Mesenchymal stem cell (in vitro differentiated cells and primary cell): ENCODE measurements around the gene AUTS2.

Source experiments
- DNase-seq: peaks from one replicate; pipeline ENCODE4 v3.0.0-alpha.2; 2013
- H2AFZ ChIP-seq: one replicate; pipeline ENCODE4 v1.6.1; 2013; ENCODE audit warnings: low read depth, mild to moderate bottlenecking, control low read depth, inconsistent platforms, low read length, moderate library complexity
- H2AK5ac ChIP-seq: 2 replicates; pipeline ENCODE4 v1.6.1; 2013; ENCODE audit warnings: low read length, moderate library complexity, mild to moderate bottlenecking, inconsistent platforms; ENCODE audit not compliant: severe bottlenecking
- H2BK120ac ChIP-seq: one replicate; pipeline ENCODE4 v1.6.1; 2013; ENCODE audit warnings: low read depth, mild to moderate bottlenecking, inconsistent platforms, low read length, moderate library complexity
- H2BK12ac ChIP-seq, 2 experiments: one replicate each; pipeline ENCODE4 v1.6.1; 2013; ENCODE audit warnings: inconsistent platforms in 2 of 2, low read length in 2 of 2, mild to moderate bottlenecking in 2 of 2, moderate library complexity in 2 of 2, control low read depth in 1 of 2
- H2BK15ac ChIP-seq: one replicate; pipeline ENCODE4 v1.6.1; 2013; ENCODE audit warnings: mild to moderate bottlenecking, low read depth, inconsistent platforms; ENCODE audit not compliant: poor library complexity, severe bottlenecking
- H2BK5ac ChIP-seq: 2 replicates; pipeline ENCODE4 v1.6.1; 2013; ENCODE audit warnings: low read depth, mild to moderate bottlenecking, low read length, control low read depth, inconsistent platforms; ENCODE audit not compliant: poor library complexity, severe bottlenecking
- H3K14ac ChIP-seq, 2 experiments: one replicate each; pipeline ENCODE4 v1.6.1; 2013; ENCODE audit warnings: inconsistent platforms in 2 of 2, low read length in 2 of 2, control low read depth in 1 of 2, mild to moderate bottlenecking in 1 of 2, moderate library complexity in 1 of 2
- H3K18ac ChIP-seq, 2 experiments: one replicate each; pipeline ENCODE4 v1.6.1; 2013; ENCODE audit warnings: inconsistent platforms in 2 of 2, low read length in 2 of 2, control low read depth in 1 of 2, low read depth in 1 of 2, mild to moderate bottlenecking in 1 of 2
- H3K23ac ChIP-seq, 2 experiments: one replicate each; pipeline ENCODE4 v1.6.1; 2013; ENCODE audit warnings: inconsistent platforms in 2 of 2, low read length in 2 of 2, mild to moderate bottlenecking in 2 of 2, moderate library complexity in 2 of 2, control low read depth in 1 of 2
- H3K27ac ChIP-seq: 2 replicates; pipeline ENCODE4 v1.5.1; 2013; ENCODE audit warnings: mild to moderate bottlenecking, moderate library complexity, low read length, control low read depth, inconsistent platforms; ENCODE audit not compliant: poor library complexity, severe bottlenecking
- H3K27me3 ChIP-seq, 2 experiments: 2 replicates each; pipeline versions ENCODE4 v1.6.1 to v1.7.0; 2013; ENCODE audit warnings: low read length in 2 of 2, mild to moderate bottlenecking in 2 of 2, moderate library complexity in 2 of 2, control low read depth in 1 of 2, inconsistent platforms in 1 of 2; ENCODE audit not compliant: control insufficient read depth in 1 of 2, insufficient read depth in 1 of 2
- H3K36me3 ChIP-seq, 2 experiments: 2 replicates each; pipeline versions ENCODE4 v1.6.1 to v1.7.0; 2013; ENCODE audit warnings: low read length in 2 of 2, control low read depth in 1 of 2, inconsistent platforms in 1 of 2, low read depth in 1 of 2, mild to moderate bottlenecking in 1 of 2; ENCODE audit not compliant: insufficient read depth in 2 of 2, control insufficient read depth in 1 of 2
- H3K4ac ChIP-seq, 2 experiments: one replicate each; pipeline ENCODE4 v1.6.1; 2013; ENCODE audit warnings: inconsistent platforms in 2 of 2, low read length in 2 of 2, mild to moderate bottlenecking in 2 of 2, moderate library complexity in 2 of 2, control low read depth in 1 of 2, low read depth in 1 of 2
- H3K4me1 ChIP-seq: 2 replicates; pipeline ENCODE4 v1.6.1; 2013; ENCODE audit warnings: low read depth, low read length, control low read depth; ENCODE audit not compliant: control insufficient read depth, insufficient read depth
- H3K4me2 ChIP-seq: 2 replicates; pipeline ENCODE4 v1.6.1; 2013; ENCODE audit warnings: low read length, mild to moderate bottlenecking, inconsistent platforms; ENCODE audit not compliant: poor library complexity, severe bottlenecking
- H3K4me3 ChIP-seq, 2 experiments: 2 replicates each; pipeline versions ENCODE4 v1.5.1 to v1.7.0; 2013; ENCODE audit warnings: low read length in 2 of 2, mild to moderate bottlenecking in 2 of 2, control low read depth in 1 of 2, low read depth in 1 of 2; ENCODE audit not compliant: insufficient read depth in 1 of 2
- H3K79me1 ChIP-seq: replicated peaks from 2 replicates; pipeline ENCODE4 v1.6.1; 2013; ENCODE audit warnings: mild to moderate bottlenecking, control low read depth, low read length, inconsistent platforms; ENCODE audit not compliant: poor library complexity, severe bottlenecking
- H3K9ac ChIP-seq: 2 replicates; pipeline ENCODE4 v1.7.0; 2013; ENCODE audit warnings: mild to moderate bottlenecking, low read length, moderate library complexity
- H3K9me3 ChIP-seq: 2 replicates; pipeline ENCODE4 v1.7.0; 2013; ENCODE audit warnings: mild to moderate bottlenecking, low read length; ENCODE audit not compliant: control insufficient read depth
- H4K8ac ChIP-seq: one replicate; pipeline ENCODE4 v1.6.1; 2013; ENCODE audit warnings: inconsistent platforms, mild to moderate bottlenecking, low read length, moderate library complexity
- H4K91ac ChIP-seq: one replicate; pipeline ENCODE4 v1.6.1; 2013; ENCODE audit warnings: mild to moderate bottlenecking, low read length, inconsistent platforms
- WGBS: methylation state at CpG from one replicate; pipeline ENCODE4 v1.1.7; 2013; ENCODE audit warnings: mixed read lengths; 5-methylcytosine and 5-hydroxymethylcytosine counted together

Gene AUTS2

DNA sequence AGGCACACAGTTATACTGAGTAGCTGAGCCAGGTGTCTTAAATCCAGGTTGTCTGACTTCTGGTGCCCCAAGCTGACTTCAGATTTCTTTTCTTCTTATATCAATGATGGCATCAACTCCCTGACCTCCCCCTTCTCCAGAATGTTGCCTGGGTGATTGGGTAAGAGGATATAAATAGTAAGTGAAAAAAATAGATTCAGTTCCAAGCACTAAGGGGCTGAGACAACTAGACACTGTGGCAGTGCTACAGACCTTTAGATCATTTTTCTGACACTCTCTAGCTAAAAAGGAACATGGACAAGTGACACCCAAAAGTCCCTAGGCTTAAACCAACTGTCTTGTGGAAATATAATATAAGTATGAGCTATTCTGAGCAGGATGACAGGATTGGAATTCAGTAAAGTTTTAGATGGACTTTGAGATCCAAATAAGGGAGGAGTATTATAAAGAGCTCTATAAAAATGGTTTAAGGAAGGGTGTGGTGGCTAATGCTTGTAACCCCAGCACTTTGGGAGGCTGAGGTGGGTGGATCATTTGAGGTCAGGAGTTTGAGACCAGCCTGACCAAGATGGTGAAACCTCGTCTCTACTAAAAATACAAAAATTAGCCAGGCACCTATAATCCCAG, 944.6 kb downstream of the AUTS2 start:
- Histone ChIP-seq H3K79me1 (no peaks in the 10 kb centered on the region), H2AK5ac (no peak overlapping the region), H2BK12ac (no peak overlapping the region), H3K27me3 (peaks cover 0 to 11% of the 10 kb centered on the region in 2 experiments), H3K4me2 (no peak overlapping the region), H3K9ac (no peak overlapping the region), H3K18ac (no peak overlapping the region), H2AFZ (no peak overlapping the region), H2BK120ac (no peak overlapping the region), H3K27ac (no peak overlapping the region), H3K4me1 (no peaks in the 10 kb centered on the region), H2BK15ac (no peak overlapping the region), H3K14ac (no peak overlapping the region), H3K4me3 (no peak overlapping the region), H3K36me3 (no peaks in the 10 kb centered on the region), H3K4ac (no peak overlapping the region), H3K9me3 (no peaks in the 10 kb centered on the region), H4K8ac (no peak overlapping the region), H3K23ac (no peak overlapping the region), H4K91ac (no peak overlapping the region), H2BK5ac (no peak overlapping the region)
- DNase-seq: no peak
- 100% methylated on average over 1 of the region's 1 CpG for WGBS

DNA sequence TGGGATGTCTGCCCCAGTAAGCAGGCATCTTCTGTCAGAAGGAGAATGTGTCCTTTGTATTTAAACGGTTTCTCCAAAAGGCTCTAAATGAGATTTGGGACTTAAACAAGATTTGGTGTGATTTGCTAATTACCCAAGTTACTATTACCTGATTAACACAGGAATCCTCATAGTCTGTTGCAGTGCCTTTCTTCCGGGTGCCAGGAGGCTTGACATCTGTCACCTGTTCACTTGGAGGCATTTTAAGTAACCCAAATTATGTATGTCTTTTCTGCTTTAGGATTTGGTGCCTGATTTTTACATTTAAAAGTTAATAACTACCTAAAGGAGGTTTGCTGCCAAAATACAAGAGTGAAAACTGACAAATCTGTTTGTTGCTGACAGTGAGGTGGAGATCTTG, 945.7 kb downstream of the AUTS2 start:
- Histone ChIP-seq H3K18ac (no peak overlapping the region), H3K4me3 (no peak overlapping the region), H2AFZ (no peak overlapping the region), H3K79me1 (no peaks in the 10 kb centered on the region), H3K9ac (no peak overlapping the region), H2BK15ac (no peak overlapping the region), H4K8ac (no peak overlapping the region), H2AK5ac (no peak overlapping the region), H3K23ac (no peak overlapping the region), H3K4ac (no peak overlapping the region), H3K9me3 (no peaks in the 10 kb centered on the region), H3K4me1 (no peaks in the 10 kb centered on the region), H3K14ac (no peak overlapping the region), H4K91ac (no peak overlapping the region), H3K27me3 (peaks cover 0 to 11% of the 10 kb centered on the region in 2 experiments), H2BK120ac (no peak overlapping the region), H2BK5ac (no peak overlapping the region), H2BK12ac (no peak overlapping the region), H3K36me3 (no peaks in the 10 kb centered on the region), H3K4me2 (no peak overlapping the region), H3K27ac (no peak overlapping the region)
- WGBS: 88% methylated on average over 1 of the region's 2 CpGs
- no peak for DNase-seq

GRCh38 chr7:70545214-70545613, 946.9 kb downstream of the AUTS2 start:
- no peak overlapping the region for H4K91ac ChIP-seq
- no peak overlapping the region for H4K8ac ChIP-seq
- H3K9ac ChIP-seq: no peak overlapping the region
- H3K4me1 ChIP-seq: no peaks in the 10 kb centered on the region
- WGBS: 82% methylated on average over 6 of the region's 6 CpGs
- no peak overlapping the region for H3K4me2 ChIP-seq
- H3K23ac ChIP-seq: no peak overlapping the region
- no peak overlapping the region for H2AFZ ChIP-seq
- H3K79me1 ChIP-seq: no peaks in the 10 kb centered on the region
- H3K36me3 ChIP-seq: no peaks in the 10 kb centered on the region
- H3K4me3 ChIP-seq: no peak overlapping the region
- H3K27ac ChIP-seq: no peak overlapping the region
- H3K27me3 ChIP-seq: peaks cover 0 to 4% of the 10 kb centered on the region in 2 experiments
- H3K14ac ChIP-seq: no peak overlapping the region
- no peak overlapping the region for H2BK120ac ChIP-seq
- no peak overlapping the region for H2AK5ac ChIP-seq
- no peak overlapping the region for H2BK12ac ChIP-seq
- H3K4ac ChIP-seq: no peak overlapping the region
- DNase-seq: no peak
- no peak overlapping the region for H2BK5ac ChIP-seq
- H3K18ac ChIP-seq: no peak overlapping the region
- no peak overlapping the region for H2BK15ac ChIP-seq
- H3K9me3 ChIP-seq: no peaks in the 10 kb centered on the region

DNA sequence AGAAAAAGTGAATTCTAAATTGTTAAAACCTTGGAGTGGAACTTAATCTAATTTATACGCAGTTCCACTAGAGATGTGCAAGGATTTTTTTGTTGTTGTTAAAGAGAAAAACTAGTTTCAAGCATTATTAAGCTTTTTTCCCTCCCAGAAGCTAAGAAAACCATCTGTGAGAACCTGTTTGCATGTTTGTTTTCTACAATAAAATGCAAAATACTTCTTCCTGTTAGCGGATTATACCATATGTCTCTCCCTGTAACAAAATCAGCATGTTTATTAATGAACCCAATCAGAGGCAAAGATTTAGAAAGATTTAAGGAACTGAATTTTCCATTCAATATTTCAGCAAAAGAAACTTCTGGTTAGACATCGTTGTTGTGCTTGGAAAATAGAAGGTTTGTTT, 953.9 kb downstream of the AUTS2 start:
- Histone ChIP-seq H3K36me3 (no peaks in the 10 kb centered on the region), H4K91ac (no peak overlapping the region), H2BK12ac (no peak overlapping the region), H3K4me1 (no peaks in the 10 kb centered on the region), H3K4ac (no peak overlapping the region), H3K23ac (no peak overlapping the region), H3K4me3 (no peak overlapping the region), H3K79me1 (no peaks in the 10 kb centered on the region), H3K18ac (no peak overlapping the region), H3K27ac (no peak overlapping the region), H4K8ac (no peak overlapping the region), H2BK5ac (no peak overlapping the region), H3K9ac (no peak overlapping the region), H3K27me3 (no peaks in the 10 kb centered on the region), H3K14ac (no peak overlapping the region), H2BK120ac (no peak overlapping the region), H2AK5ac (no peak overlapping the region), H2AFZ (no peak overlapping the region), H3K9me3 (no peaks in the 10 kb centered on the region), H2BK15ac (no peak overlapping the region), H3K4me2 (no peak overlapping the region)
- WGBS: 85% methylated on average over 2 of the region's 3 CpGs
- no peak for DNase-seq
